Measurements from ENCODE around the gene SMPD4. TPM values are rescaled to one million over a fixed set of nuclear protein-coding genes. Genes with fewer than 3 reads are reported as not detected.
"Not testable (repeated sequence)": the region's sequence is repeated elsewhere in the genome, so short reads cannot be mapped to it uniquely, and the experiment has no call there.

The SMPD4 gene
- total RNA-seq, 2 donors from 2014 or later: 81.6 to 93.9 TPM

DNA sequence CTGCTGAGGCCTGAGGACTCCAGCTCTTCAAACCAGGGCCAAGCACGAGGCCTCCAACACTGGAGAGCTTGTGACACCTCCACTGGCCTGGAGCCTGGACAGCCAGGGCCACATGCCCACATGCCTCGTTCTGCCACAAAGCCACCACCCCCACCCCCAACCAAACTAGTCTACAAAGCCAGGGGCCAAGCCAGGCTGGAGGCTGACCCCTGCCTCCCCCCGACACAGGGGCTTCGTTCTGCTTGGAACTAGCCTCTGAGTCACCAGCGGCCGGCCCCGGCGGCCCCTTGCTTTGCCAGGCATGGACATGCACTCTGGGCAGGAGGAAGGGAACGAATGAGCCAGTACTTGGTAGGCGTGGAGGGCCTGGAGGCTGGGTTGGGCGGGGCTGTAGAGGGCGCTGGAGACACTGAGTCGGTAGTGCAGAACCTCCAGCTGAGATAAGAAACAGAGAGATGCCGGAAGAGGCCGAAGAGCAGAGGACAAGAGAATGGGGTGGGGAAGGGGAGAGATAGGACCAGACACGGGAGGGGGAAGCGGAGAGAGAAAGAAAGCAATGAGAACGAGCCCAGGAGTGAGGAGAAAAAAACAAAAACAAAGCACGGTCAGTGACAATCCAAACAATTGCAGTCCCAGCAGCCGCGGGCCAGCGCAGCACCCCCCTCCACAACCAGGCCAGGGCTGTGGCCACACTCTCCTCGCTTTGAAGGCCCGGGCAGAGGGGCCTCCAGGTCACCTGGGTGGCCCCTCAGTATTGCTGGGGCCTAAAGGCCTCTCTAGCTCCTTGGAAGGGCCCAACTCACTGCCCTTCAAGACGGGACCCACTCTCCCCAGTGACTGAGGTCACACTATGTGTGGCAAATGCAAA lies 20.3 kb downstream of the SMPD4 start:
- H3K4me1 Mint-ChIP-seq; H3K27ac ChIP-seq (ENCODE audit: low read depth, low read length); H3K27me3 ChIP-seq (ENCODE audit: control insufficient read depth, insufficient read depth, low read length, poor library complexity, severe bottlenecking); H3K4me3 Mint-ChIP-seq; H3K27me3 Mint-ChIP-seq (ENCODE audit: insufficient read depth); H3K9me3 Mint-ChIP-seq; H3K4me3 ChIP-seq (ENCODE audit: low read length); H3K4me1 ChIP-seq (ENCODE audit: control insufficient read depth, insufficient read depth, low read length); H3K9me3 ChIP-seq (ENCODE audit: control insufficient read depth, low read length); H3K9ac ChIP-seq (ENCODE audit: extremely low read depth, low read length, poor library complexity, severe bottlenecking): not testable (repeated sequence)
- WGBS, 2 experiments (ENCODE audit: insufficient coverage in 1 of 2, insufficient read length in 1 of 2): 75 to 85% methylated on average over 12 to 25 of the region's 25 CpGs
- DNase-seq: peak; percentile 71
- Mint-ChIP-seq H3K27ac (peak overlapping the region; percentile 79), H3K36me3 (ENCODE audit: low read depth) (peaks cover 36% of the 10 kb centered on the region)
- TF ChIP-seq, protein P1, sequence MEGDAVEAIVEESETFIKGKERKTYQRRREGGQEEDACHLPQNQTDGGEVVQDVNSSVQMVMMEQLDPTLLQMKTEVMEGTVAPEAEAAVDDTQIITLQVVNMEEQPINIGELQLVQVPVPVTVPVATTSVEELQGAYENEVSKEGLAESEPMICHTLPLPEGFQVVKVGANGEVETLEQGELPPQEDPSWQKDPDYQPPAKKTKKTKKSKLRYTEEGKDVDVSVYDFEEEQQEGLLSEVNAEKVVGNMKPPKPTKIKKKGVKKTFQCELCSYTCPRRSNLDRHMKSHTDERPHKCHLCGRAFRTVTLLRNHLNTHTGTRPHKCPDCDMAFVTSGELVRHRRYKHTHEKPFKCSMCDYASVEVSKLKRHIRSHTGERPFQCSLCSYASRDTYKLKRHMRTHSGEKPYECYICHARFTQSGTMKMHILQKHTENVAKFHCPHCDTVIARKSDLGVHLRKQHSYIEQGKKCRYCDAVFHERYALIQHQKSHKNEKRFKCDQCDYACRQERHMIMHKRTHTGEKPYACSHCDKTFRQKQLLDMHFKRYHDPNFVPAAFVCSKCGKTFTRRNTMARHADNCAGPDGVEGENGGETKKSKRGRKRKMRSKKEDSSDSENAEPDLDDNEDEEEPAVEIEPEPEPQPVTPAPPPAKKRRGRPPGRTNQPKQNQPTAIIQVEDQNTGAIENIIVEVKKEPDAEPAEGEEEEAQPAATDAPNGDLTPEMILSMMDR (conservative IDR thresholded peaks at IDR 0.05): peak; percentile 44
- H3K36me3 ChIP-seq (ENCODE audit: control insufficient read depth, insufficient read depth, low read length): peaks cover 14% of the 10 kb centered on the region

DNA sequence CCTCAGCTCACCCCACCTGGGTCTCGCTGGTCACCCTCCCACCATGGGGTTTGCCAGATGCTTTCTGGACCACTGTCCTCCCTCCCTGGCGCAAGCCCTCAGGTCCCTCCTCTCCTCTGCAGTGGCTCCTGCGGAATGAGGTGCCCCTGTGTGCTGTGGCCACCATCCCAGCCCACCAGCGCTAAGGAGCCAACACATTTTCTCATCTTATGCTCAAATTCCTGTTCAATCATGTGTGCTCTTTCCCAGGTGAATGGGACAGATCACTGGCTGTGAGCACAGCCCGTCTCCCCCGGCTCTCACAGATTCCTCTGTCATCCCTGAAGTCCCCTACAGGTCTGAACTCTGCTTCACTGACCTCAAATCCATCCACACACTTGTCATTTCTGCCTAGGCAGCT lies 21.3 kb downstream of the SMPD4 start:
- no peak overlapping the region for H3K9ac ChIP-seq (ENCODE audit: extremely low read depth, low read length, poor library complexity, severe bottlenecking)
- Mint-ChIP-seq H3K27me3 (ENCODE audit: insufficient read depth) (no peaks in the 10 kb centered on the region), H3K9me3 (no peaks in the 10 kb centered on the region), H3K4me1 (peaks cover 2% of the 10 kb centered on the region), H3K27ac (peak overlapping the region; percentile 55), H3K4me3 (no peak overlapping the region), H3K36me3 (ENCODE audit: low read depth) (peaks cover 28% of the 10 kb centered on the region)
- H3K36me3 ChIP-seq (ENCODE audit: control insufficient read depth, insufficient read depth, low read length): peaks cover 12% of the 10 kb centered on the region
- TF ChIP-seq, protein P1 (conservative IDR thresholded peaks at IDR 0.05): no peak
- H3K27ac ChIP-seq (ENCODE audit: low read depth, low read length): no peak overlapping the region
- DNase-seq: no peak
- H3K27me3 ChIP-seq (ENCODE audit: control insufficient read depth, insufficient read depth, low read length, poor library complexity, severe bottlenecking): no peaks in the 10 kb centered on the region
- no peaks in the 10 kb centered on the region for H3K4me1 ChIP-seq (ENCODE audit: control insufficient read depth, insufficient read depth, low read length)
- WGBS, 2 experiments (ENCODE audit: insufficient coverage in 1 of 2, insufficient read length in 1 of 2): 95 to 97% methylated on average over 5 to 6 of the region's 6 CpGs
- H3K4me3 ChIP-seq (ENCODE audit: low read length): no peak overlapping the region
- no peaks in the 10 kb centered on the region for H3K9me3 ChIP-seq (ENCODE audit: control insufficient read depth, low read length)

DNA sequence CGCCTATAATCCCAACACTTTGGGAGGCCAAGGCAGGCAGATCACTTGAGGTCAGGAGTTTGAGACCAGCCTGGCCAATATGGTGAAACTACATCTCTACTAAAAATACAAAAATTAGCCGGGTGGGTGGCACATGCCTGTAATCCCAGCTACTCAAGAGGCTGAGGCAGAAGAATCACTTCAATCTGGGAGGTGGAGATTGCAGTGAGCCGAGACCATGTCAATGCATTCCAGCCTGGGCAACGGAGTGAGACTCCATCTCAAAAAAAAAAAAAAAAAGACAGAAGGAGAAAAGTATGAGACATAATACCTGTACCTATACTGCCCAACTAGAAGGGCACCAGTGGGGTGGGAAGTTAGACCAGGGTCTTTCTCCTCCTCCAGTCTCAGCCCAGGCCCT lies 22.0 kb downstream of the SMPD4 start:
- not testable (repeated sequence) for H3K27me3 Mint-ChIP-seq (ENCODE audit: insufficient read depth); H3K36me3 ChIP-seq (ENCODE audit: control insufficient read depth, insufficient read depth, low read length); H3K27me3 ChIP-seq (ENCODE audit: control insufficient read depth, insufficient read depth, low read length, poor library complexity, severe bottlenecking); H3K9me3 ChIP-seq (ENCODE audit: control insufficient read depth, low read length); H3K4me1 ChIP-seq (ENCODE audit: control insufficient read depth, insufficient read depth, low read length); H3K27ac ChIP-seq (ENCODE audit: low read depth, low read length); DNase-seq; H3K27ac Mint-ChIP-seq; H3K4me1 Mint-ChIP-seq; H3K9me3 Mint-ChIP-seq; H3K9ac ChIP-seq (ENCODE audit: extremely low read depth, low read length, poor library complexity, severe bottlenecking); H3K4me3 Mint-ChIP-seq; H3K4me3 ChIP-seq (ENCODE audit: low read length)
- 94% methylated on average over 3 of the region's 4 CpGs; no CpG with 5 or more reads in 1 of the 2 experiments for WGBS, 2 experiments (ENCODE audit: insufficient coverage in 1 of 2, insufficient read length in 1 of 2)
- peaks cover 28% of the 10 kb centered on the region for H3K36me3 Mint-ChIP-seq (ENCODE audit: low read depth)
